Activated T-cell treated with anti-CD3 and anti-CD28 coated beads, Interleukin-2, amount 50 U/mL, for 72 hours (primary cell): ENCODE data around the gene P3H3. TPM values are rescaled to one million over a fixed set of nuclear protein-coding genes. Genes with fewer than 3 reads are reported as not detected.

Source experiments
- ATAC-seq, 2 donors: fragments of 150-1000 bp; cut with Tn5 transposase; replicated peaks in 1 of 2; 2 replicates each; pipeline ENCODE4 v1.10.0; 2021; ENCODE audit warnings: moderate library complexity in 2 of 2, mild to moderate bottlenecking in 1 of 2
- DNase-seq, 2 donors: peaks; one replicate each; pipeline ENCODE4 v3.0.0; 2021 to 2022; ENCODE audit warnings: mixed read lengths in 1 of 2
- H3K27ac Mint-ChIP-seq: one replicate; pipeline ENCODE4 v1.8.0; 2022; ENCODE audit warnings: mild to moderate bottlenecking, moderate library complexity, mixed read lengths
- H3K27me3 Mint-ChIP-seq: one replicate; pipeline ENCODE4 v1.8.0; 2022; ENCODE audit warnings: low read depth, mixed read lengths
- H3K36me3 Mint-ChIP-seq, 2 donors: one replicate each; pipeline ENCODE4 v1.8.0; 2022; ENCODE audit warnings: mixed read lengths in 2 of 2, mild to moderate bottlenecking in 1 of 2; ENCODE audit not compliant: insufficient read depth in 2 of 2
- H3K4me1 Mint-ChIP-seq: one replicate; pipeline ENCODE4 v1.8.0; 2022; ENCODE audit warnings: low read depth, mixed read lengths
- H3K4me3 Mint-ChIP-seq, 2 donors: one replicate each; pipeline ENCODE4 v1.8.0; 2022; ENCODE audit warnings: mild to moderate bottlenecking in 2 of 2, mixed read lengths in 2 of 2, moderate library complexity in 2 of 2
- H3K9me3 Mint-ChIP-seq, 2 donors: one replicate each; pipeline ENCODE4 v1.8.0; 2022; ENCODE audit warnings: mixed read lengths in 2 of 2
- total RNA-seq, 2 donors: library from RNA; stranded (reverse); gene quantifications; one replicate each; pipeline ENCODE4 v1.2.3, GENCODE V29; 2022

The P3H3 gene
- total RNA-seq, 2 donors from 2014 or later = 2.2 to 2.6 TPM

DNA sequence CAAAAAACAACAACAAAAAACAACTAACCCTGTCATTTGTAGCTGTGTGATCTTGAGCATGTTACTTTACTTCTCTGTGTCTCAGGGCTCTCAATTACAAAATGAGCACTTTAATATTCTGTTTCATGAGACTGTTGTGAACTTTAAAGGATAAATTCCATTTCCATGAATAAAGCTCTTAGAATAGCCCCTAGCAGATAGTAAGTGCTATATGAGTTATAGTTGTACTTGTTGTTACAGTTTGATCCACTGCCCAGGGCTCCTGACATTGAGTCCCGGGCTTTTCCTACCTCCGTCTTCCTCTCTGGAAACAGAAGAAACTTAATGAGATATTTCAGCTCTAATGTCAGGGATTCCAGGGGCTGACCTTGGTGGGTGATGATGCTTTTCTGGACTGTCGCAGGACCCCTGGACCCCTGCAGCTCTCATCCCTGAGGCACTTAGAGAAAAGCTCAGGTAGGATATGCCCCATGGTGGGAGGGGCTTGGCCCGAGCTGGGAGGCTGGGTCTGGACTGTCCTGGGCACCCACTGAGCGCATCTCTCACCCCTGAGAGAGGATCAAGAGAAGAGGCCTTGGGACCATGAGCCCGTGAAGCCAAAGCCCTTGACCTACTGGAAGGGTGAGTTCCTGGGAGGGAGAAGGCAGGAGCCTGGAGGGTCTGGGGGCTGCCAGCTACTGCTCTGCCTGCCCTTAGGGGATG, 5.1 kb downstream of the P3H3 start:
- no peak overlapping the region for H3K4me3 Mint-ChIP-seq
- H3K4me1 Mint-ChIP-seq = peaks cover 19% of the 10 kb centered on the region
- H3K36me3 Mint-ChIP-seq = peaks cover 0 to 1% of the 10 kb centered on the region in 2 donors
- H3K27me3 Mint-ChIP-seq = peaks cover 21% of the 10 kb centered on the region
- no peak for ATAC-seq
- no peak overlapping the region for H3K27ac Mint-ChIP-seq
- no peaks in the 10 kb centered on the region for H3K9me3 Mint-ChIP-seq
- no peak for DNase-seq

DNA sequence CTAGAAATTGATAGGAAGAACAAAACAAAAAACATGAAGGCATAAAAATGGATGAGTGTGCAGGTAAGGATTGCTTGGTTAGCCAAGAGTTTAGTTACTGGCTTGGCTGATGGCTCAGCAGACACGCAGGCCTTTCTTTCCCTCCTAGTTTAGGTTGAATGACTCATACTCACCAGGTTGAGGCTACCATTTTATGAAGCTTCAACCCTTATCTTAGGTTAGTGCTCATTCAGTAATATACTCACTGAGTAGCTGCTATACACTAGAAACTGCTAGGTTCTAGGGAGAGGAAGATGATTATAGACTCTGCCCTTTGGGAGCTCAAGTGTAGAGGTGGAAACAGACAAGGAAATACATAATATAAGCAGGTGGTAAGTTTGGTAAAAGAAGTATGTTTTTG, 6.0 kb downstream of the P3H3 start:
- Mint-ChIP-seq H3K4me3 (no peak overlapping the region), H3K9me3 (no peaks in the 10 kb centered on the region), H3K27me3 (peaks cover 14% of the 10 kb centered on the region), H3K4me1 (peaks cover 15% of the 10 kb centered on the region), H3K36me3 (peaks cover 0 to 1% of the 10 kb centered on the region in 2 donors), H3K27ac (no peak overlapping the region)
- DNase-seq (no peak), ATAC-seq (no peak)

DNA sequence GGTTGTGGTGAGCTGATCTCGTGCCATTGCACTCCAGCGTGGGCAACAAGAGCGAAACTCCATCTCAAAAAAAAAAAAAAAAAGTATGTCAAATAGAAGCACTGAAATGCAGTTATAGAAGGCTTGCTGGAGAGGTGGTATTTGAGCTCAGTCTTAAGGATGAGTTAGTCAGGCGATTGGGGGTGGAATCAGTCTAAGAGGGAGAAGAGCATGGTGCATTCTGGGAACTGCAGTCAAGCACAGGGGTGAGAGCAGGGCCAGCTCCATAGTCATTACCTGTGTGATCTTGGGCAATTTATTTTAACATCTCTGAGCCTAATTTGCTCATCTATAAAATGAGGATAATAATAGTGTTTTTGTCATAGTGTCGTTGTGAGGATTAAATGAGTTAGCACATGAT, 6.7 kb downstream of the P3H3 start:
- Mint-ChIP-seq H3K4me3 (no peak overlapping the region), H3K4me1 (peaks cover 11% of the 10 kb centered on the region), H3K36me3 (peaks cover 0 to 1% of the 10 kb centered on the region in 2 donors), H3K27me3 (peaks cover 13% of the 10 kb centered on the region), H3K9me3 (no peaks in the 10 kb centered on the region), H3K27ac (no peak overlapping the region)
- ATAC-seq = no peak
- DNase-seq = no peak

DNA sequence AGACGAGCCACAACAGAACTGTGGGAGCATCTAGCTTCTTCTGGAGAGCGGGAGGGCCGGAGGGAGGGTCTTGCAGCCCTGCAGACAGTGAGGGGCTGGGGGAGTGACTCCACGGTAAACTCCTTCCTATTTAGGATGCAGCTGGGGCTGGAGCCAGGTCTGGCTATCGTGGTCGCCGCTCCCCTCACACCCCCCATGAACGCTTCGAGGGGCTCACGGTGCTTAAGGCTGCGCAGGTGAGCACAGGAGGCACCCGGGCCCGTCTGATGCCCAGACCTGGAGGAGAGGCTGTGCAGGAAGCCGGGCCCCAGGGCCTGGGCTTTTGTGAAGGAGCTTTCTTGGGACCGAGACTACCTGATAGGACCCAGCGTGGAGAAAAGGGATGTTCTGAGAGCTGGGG, 8.6 kb downstream of the P3H3 start:
- no peaks in the 10 kb centered on the region for H3K36me3 Mint-ChIP-seq

DNA sequence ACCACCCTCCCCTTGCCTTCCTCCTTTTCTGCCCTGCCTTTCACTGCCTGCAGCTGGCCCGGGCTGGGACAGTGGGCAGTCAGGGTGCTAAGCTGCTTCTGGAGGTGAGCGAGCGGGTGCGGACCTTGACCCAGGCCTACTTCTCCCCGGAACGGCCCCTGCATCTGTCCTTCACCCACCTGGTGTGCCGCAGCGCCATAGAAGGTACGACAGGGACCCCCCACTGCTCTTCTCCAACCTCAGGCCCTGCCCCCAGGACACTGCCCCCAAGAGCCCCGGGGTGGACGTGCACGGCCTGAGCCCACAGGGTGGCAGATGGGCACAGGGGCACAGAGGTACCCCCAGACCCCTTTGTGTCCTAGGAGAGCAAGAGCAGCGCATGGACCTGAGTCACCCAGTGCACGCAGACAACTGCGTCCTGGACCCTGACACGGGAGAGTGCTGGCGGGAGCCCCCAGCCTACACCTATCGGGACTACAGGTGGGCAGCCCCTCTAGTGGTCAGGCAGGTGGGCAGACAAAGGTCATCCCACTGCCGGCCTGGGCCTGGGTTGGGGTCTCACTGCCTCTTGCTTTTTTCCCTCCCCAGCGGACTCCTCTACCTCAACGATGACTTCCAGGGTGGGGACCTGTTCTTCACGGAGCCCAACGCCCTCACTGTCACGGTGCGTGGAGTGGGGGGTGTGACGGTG, 9.3 kb downstream of the P3H3 start:
- H3K27ac Mint-ChIP-seq = no peak overlapping the region
- peaks cover 11% of the 10 kb centered on the region for H3K4me1 Mint-ChIP-seq
- DNase-seq (no peak), ATAC-seq (no peak)
- H3K4me3 Mint-ChIP-seq = no peak overlapping the region
- H3K27me3 Mint-ChIP-seq = no peaks in the 10 kb centered on the region
- H3K36me3 Mint-ChIP-seq = no peaks in the 10 kb centered on the region
- H3K9me3 Mint-ChIP-seq = no peaks in the 10 kb centered on the region

More for the DNA sequence above, 8.6 kb downstream of the P3H3 start:
- no peaks in the 10 kb centered on the region for H3K9me3 Mint-ChIP-seq
- DNase-seq (no peak), ATAC-seq (no peak)
- peaks cover 11% of the 10 kb centered on the region for H3K4me1 Mint-ChIP-seq
- H3K27me3 Mint-ChIP-seq = no peaks in the 10 kb centered on the region
- H3K27ac Mint-ChIP-seq = no peak overlapping the region
- no peak overlapping the region for H3K4me3 Mint-ChIP-seq

DNA sequence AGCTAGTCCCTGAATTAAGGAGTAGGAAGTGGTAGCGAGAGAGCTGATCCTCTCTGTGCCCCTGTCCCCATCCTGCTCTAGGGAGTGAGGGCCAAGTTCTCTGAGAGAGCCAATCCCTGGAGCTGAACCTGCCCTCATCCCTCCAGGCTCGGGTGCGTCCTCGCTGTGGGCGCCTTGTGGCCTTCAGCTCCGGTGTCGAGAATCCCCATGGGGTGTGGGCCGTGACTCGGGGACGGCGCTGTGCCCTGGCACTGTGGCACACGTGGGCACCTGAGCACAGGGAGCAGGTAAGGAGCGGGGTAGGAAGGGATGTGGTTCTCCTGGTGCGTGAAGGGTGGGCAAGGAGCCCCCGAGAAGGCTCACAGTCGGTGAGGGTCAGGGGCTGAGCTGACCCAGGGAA, 10.6 kb downstream of the P3H3 start:
- no peak overlapping the region for H3K27ac Mint-ChIP-seq
- no peaks in the 10 kb centered on the region for H3K27me3 Mint-ChIP-seq
- no peaks in the 10 kb centered on the region for H3K36me3 Mint-ChIP-seq
- no peak for ATAC-seq
- DNase-seq = no peak
- H3K9me3 Mint-ChIP-seq = no peaks in the 10 kb centered on the region
- H3K4me3 Mint-ChIP-seq = no peak overlapping the region
- H3K4me1 Mint-ChIP-seq = peaks cover 10% of the 10 kb centered on the region

DNA sequence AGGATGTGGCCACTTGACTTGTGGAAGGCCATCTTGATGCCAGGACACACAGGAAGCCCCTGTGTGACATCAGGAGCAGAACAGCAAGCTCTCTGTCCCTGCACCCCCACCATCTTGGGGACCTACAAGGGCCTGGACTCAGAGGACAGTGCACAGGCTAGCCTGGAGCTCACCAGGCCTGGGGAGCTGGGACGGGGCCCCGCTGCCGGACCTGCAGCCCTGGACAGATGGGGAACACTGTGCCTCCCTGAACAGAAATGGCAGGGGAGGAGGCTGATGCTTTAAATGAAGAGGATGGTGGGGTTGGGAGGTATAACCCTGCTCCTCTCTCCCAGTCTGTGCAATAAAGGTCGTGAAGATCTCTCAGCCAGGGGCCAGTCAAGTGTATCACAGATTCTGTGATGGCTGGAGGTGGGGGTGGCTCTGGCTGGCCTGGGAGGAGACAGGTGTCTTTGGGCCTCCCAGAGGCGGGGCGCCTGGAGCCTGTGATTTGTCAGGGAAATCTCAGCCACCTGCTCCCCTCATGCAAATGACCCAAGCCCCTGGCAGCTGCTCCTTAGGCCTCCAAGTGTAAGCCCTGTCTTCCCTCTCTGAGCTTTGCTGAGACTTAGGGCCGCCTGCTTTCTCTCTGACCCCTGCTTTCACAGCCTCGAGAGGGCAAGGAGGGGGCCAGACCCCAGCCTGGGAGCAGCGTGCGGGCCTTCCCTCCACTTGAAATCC, 11.4 kb downstream of the P3H3 start:
- no peak for ATAC-seq
- Mint-ChIP-seq H3K4me1 (peaks cover 2% of the 10 kb centered on the region), H3K9me3 (no peaks in the 10 kb centered on the region), H3K27me3 (no peaks in the 10 kb centered on the region), H3K27ac (no peak overlapping the region), H3K4me3 (no peak overlapping the region), H3K36me3 (no peaks in the 10 kb centered on the region)
- DNase-seq = no peak

DNA sequence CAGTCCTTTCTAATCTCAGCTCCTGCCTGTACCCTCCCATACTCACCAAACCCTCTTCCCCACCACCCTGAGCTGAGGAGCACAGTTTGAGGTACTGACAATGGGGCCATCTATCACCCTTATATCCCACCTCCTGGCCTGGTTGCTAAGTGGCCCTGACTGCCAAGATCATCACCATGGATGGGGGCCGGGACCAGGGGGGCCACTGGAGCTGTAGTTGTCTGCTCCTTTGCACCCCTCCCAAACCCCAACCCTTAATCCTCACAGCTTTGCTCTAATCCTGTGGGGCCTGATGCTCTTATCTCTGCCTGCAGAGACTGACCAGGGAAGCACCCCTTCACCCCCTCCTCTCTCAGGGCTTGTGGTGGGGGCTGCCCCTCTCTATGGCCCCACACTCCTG, 12.1 kb downstream of the P3H3 start:
- Mint-ChIP-seq H3K36me3 (peaks cover 0 to 2% of the 10 kb centered on the region in 2 donors), H3K9me3 (no peaks in the 10 kb centered on the region), H3K4me3 (no peak overlapping the region), H3K27me3 (no peaks in the 10 kb centered on the region), H3K27ac (no peak overlapping the region), H3K4me1 (no peaks in the 10 kb centered on the region)
- no peak for ATAC-seq
- DNase-seq = no peak

DNA sequence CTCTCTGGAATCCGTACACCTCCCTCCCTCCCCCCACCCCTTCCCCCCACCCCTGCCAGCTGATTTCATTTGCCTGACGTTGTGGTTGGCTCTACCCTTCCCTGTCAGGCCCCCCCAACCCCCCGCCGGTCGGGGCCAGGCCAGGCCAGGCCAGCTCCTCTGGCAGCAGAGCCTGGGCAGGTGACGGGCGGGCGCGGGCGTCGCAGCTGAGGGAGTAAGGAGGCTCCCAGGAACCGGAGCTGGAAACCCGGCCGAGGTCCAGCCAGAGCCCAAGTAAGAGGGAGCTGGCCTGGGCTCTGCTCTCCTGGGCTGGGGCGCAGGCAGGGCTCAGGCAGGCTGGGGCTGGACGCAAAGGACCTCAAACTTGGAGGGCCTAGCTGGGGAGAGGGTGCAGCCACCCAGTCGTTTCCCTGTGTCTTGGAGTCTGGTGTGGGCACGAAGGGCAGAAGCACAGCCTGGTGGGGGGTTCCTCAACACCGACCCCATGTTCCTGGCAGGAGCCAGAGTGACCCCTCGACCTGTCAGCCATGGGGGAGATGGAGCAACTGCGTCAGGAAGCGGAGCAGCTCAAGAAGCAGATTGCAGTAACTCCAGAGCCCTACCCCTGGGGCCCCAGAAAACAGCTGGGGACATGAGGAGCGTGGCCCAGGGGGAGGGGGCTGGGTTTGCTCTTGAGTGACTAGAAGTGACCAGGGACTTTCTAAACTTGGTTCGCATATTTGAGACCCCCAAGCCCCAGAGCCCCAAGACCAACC, 12.7 kb downstream of the P3H3 start, which contains the start of gene GNB3:
Gene GNB3, plus strand, starts transcription at position 165 of the 755 bp plus-strand sequence. Its CDS starts 363 bp downstream, at position 528.
- Mint-ChIP-seq H3K27me3 (no peaks in the 10 kb centered on the region), H3K27ac (no peak within 1 kb of the TSS), H3K9me3 (no peaks in the 10 kb centered on the region), H3K36me3 (peaks cover 0 to 2% of the 10 kb centered on the region in 2 donors), H3K4me1 (no peaks in the 10 kb centered on the region), H3K4me3 (no peak within 1 kb of the TSS)
- no peak for DNase-seq
- no peak for ATAC-seq

DNA sequence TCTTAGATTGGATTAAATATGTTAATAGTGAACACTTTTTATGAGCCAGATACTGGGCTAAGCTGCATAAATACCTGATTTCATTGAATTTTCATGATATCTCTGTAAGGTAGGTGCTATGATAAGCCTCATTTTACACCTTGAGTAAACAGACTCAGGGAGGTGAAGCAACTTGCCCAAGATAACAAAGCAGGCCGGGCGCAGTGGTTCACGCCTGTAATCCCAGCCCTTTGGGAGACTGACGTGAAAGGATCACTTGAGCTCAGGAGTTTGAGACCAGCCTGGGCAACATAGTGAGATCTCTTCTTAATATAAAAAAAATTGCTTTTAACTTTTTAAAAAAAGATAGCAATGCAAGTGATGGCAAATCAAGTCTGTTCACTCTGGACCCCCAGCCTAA, 13.9 kb downstream of the P3H3 start:
- Mint-ChIP-seq H3K9me3 (no peaks in the 10 kb centered on the region), H3K4me1 (no peaks in the 10 kb centered on the region), H3K27ac (no peak overlapping the region), H3K27me3 (no peaks in the 10 kb centered on the region), H3K36me3 (peaks cover 2 to 8% of the 10 kb centered on the region in 2 donors), H3K4me3 (no peak overlapping the region)
- DNase-seq (no peak), ATAC-seq (no peak)

DNA sequence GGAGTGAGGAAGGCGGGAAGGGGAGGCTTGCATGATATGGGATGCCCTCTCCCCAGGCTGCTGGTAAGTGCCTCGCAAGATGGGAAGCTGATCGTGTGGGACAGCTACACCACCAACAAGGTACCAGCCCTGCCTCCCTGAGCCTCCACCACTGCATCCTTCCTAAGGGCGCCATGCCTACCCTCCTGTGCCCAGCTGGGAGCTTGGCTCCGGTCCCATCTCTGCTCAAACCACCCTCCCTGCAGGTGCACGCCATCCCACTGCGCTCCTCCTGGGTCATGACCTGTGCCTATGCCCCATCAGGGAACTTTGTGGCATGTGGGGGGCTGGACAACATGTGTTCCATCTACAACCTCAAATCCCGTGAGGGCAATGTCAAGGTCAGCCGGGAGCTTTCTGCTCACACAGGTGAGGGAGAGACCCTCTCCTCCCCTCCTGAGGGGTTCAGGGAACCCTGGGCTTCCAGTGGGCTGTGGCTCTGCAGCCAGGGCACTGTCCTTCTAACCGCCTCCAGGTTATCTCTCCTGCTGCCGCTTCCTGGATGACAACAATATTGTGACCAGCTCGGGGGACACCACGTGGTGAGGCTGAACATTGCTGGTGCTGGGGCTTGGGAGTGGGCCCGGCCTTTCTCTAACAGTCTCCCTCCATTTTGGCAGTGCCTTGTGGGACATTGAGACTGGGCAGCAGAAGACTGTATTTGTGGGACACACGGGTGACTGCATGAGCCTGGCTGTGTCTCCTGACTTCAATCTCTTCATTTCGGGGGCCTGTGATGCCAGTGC, 15.1 kb downstream of the P3H3 start:
- ATAC-seq (no peak), DNase-seq (no peak)
- Mint-ChIP-seq H3K4me1 (peaks cover 6% of the 10 kb centered on the region), H3K4me3 (no peak overlapping the region), H3K27ac (no peak overlapping the region), H3K9me3 (no peaks in the 10 kb centered on the region), H3K36me3 (peaks cover 6 to 12% of the 10 kb centered on the region in 2 donors), H3K27me3 (no peaks in the 10 kb centered on the region)

DNA sequence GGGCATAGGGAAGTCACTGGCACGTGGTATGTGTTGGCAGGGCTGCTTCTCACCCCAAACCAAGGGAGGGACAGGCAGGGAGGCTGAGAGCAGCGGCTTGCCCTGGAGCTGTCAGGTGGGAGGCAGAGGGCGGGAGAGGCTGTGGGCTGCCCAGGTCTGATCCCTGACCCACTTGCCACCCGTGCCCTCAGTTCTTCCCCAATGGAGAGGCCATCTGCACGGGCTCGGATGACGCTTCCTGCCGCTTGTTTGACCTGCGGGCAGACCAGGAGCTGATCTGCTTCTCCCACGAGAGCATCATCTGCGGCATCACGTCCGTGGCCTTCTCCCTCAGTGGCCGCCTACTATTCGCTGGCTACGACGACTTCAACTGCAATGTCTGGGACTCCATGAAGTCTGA, 17.2 kb downstream of the P3H3 start:
- H3K36me3 Mint-ChIP-seq = peaks cover 9 to 21% of the 10 kb centered on the region in 2 donors
- no peak overlapping the region for H3K4me3 Mint-ChIP-seq
- no peaks in the 10 kb centered on the region for H3K27me3 Mint-ChIP-seq
- no peak for ATAC-seq
- no peak overlapping the region for H3K27ac Mint-ChIP-seq
- peaks cover 22% of the 10 kb centered on the region for H3K4me1 Mint-ChIP-seq
- no peaks in the 10 kb centered on the region for H3K9me3 Mint-ChIP-seq
- no peak for DNase-seq
